ENCODE results near the gene IFITM10.

Gene IFITM10

DNA sequence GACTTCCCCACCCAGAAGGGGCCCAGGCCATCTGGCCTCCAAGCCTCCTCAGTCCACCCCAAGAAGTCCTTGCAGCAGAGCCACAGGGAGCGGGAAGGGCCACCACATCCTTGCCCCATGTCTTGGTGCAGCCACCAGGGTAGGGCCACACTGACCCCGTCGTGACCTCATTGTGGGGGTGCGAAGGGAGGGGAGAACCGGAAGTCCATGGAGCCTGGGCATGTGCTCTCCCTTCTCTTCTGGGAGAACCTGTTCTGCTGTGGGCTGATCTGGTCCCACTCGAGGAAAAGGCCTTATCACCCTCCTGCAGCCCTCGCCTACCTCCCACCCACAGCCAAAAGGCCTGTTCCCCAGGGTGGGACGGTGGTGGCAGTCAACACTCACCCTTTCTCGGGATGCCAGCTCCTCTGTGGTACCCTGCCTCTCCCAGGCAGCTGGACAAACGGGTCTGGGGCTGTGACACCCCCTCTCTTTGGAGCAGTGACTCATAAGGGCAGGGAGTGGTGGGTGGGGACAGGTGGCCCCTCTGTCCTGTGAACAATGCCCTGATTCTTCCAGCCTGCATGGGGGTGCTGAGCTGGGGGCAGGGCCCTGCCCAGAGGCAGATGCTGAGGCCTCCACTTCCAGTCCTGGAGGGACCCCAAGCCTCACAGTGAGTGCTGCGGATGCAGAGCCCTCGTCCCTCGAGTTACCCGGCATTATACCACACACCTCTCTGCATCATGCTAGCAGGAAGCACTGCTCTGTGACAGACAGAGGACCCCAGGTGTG lies 27.9 kb upstream of the IFITM10 start:
- H3K4me3 ChIP-seq (ENCODE audit: low read depth, low read length), result no peak overlapping the region
- in situ Hi-C loops (cut with HindIII; ENCODE audit: low sequenced_read_pairs), result no loop called here
- TF ChIP-seq CTCF (IDR thresholded peaks at IDR 0.05; ENCODE audit: low read depth, low read length), result no peak
- no peak for DNase-seq (ENCODE audit: low read depth, low spot score)

DNA sequence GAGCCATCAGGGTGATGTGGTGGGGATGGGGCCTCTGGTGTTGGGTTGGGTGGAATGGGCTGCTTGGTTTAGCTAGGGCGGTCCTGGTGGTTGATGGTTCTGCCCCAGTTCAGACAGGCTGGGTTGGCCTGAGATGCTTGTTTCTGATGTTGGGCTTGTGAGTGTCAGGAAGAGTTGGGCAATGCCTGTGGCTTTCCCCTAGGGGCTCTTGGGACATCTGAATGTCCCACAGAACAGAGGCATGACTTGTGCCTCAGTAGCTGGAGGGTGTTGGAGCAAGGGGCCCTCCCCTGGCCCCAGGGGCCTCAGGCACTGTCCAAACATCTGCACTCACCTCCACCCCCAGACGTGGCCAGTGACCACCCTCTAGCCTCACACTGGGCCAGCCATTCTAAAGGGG lies 27.3 kb upstream of the IFITM10 start:
- TF ChIP-seq CTCF (IDR thresholded peaks at IDR 0.05; ENCODE audit: low read depth, low read length), result no peak
- in situ Hi-C loops (cut with HindIII; ENCODE audit: low sequenced_read_pairs), result no loop called here
- H3K4me3 ChIP-seq (ENCODE audit: low read depth, low read length), result no peak overlapping the region
- DNase-seq (ENCODE audit: low read depth, low spot score), result no peak

DNA sequence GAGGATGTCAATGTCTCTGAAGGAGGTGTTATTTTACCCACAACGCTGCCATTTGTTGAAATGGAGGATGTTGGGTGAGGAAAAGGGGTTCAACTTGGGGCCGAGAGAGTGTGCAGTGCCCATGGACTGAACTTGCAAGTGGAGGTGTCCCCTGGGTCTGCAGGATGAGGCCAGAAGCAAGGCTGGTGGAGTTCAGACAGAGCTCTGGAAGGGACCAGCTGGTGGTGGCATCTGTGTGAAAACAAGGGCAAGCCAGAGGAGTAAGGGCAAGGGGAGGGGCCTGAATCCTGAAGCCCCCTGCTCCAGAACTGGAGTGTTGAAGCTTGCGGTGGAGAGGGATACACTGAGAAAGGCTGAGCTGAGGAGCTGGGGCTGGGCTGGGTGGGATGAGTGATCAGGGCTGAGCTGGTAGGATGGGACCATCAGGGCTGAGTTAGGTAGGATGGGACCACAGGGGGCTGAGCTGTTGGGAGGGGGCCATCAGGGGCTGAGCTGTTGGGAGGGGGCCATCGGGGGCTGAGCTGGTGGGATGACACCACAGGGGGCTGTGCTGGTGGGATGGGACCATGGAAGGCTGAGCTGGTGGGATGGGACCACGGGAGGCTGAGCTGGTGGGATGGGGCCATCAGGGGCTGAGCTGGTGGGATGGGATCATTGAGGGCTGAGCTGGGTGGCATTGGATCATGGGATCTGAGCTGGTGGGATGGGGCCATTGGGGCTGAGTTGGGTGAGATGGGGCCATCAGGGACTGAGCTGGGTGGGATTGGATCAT lies 26.7 kb upstream of the IFITM10 start:
- no peak overlapping the region for H3K4me3 ChIP-seq (ENCODE audit: low read depth, low read length)
- TF ChIP-seq CTCF (IDR thresholded peaks at IDR 0.05; ENCODE audit: low read depth, low read length), result no peak
- in situ Hi-C loops (cut with HindIII; ENCODE audit: low sequenced_read_pairs), result no loop called here
- no peak for DNase-seq (ENCODE audit: low read depth, low spot score)

DNA sequence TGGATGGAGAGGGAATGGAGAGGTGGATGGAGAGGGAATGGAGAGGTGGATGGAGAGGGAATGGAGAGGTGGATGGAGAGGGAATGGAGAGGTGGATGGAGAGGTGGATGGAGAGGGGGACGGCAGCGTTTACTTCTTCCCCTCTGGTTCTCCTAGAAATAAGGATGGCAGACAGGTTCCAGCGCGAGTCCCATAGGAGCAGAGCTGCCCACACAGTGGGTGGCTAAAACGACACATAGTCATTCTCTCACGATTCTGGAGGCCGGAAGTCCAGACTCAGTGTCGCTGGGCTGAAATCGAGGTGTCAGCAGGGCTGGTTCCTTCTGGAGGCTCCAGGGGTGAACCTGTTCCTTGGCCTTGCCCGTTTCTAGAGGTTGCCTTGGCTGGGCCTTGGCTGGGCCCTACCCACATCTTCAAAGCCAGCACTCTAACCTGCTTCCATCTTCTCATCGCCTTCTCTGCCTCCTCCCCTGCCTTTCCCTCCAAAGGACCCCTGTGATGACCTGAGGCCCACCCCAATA lies 26.0 kb upstream of the IFITM10 start:
- no peak for DNase-seq (ENCODE audit: low read depth, low spot score)
- no peak overlapping the region for H3K4me3 ChIP-seq (ENCODE audit: low read depth, low read length)
- no peak for TF ChIP-seq CTCF (IDR thresholded peaks at IDR 0.05; ENCODE audit: low read depth, low read length)
- in situ Hi-C loops (cut with HindIII; ENCODE audit: low sequenced_read_pairs), result no loop called here

DNA sequence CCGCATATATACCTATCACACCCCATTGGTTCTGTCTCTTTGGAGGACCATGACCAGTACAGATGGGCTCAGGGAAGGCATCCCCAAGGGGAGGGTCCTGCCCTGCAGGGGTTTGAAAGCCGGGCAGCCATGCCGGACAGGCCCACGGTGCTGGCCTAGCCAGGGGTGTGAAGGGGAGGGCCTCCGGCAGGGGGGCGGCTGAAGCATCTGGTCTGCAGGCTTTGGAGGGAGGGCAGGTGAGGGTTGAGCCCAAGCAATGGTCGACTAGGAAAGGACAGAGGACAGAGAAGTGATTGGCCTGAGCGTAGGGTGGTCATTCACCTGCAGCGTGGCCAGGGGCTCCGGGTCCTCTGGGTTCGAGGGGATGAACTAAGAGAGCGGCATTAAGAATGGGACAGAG lies 24.5 kb upstream of the IFITM10 start:
- DNase-seq (ENCODE audit: low read depth, low spot score), result no peak
- TF ChIP-seq CTCF (IDR thresholded peaks at IDR 0.05; ENCODE audit: low read depth, low read length), result no peak
- in situ Hi-C loops (cut with HindIII; ENCODE audit: low sequenced_read_pairs), result no loop called here
- no peak overlapping the region for H3K4me3 ChIP-seq (ENCODE audit: low read depth, low read length)

- in situ Hi-C loops (cut with HindIII; ENCODE audit: low sequenced_read_pairs), result no loop called here
- TF ChIP-seq CTCF (IDR thresholded peaks at IDR 0.05; ENCODE audit: low read depth, low read length), result no peak
- no peak overlapping the region for H3K4me3 ChIP-seq (ENCODE audit: low read depth, low read length)
- no peak for DNase-seq (ENCODE audit: low read depth, low spot score)
Observed at GRCh38 chr11:1773994-1774550, 23.7 kb upstream of the IFITM10 start.
